ENCODE data around the gene FPR2.
"Not testable (repeated sequence)": the region's sequence is repeated elsewhere in the genome, so short reads cannot be mapped to it uniquely, and the experiment has no call there.

The FPR2 gene

GRCh38 chr19:51784922-51785690 lies 24.1 kb downstream of the FPR2 start:
- no peak for DNase-seq

DNA sequence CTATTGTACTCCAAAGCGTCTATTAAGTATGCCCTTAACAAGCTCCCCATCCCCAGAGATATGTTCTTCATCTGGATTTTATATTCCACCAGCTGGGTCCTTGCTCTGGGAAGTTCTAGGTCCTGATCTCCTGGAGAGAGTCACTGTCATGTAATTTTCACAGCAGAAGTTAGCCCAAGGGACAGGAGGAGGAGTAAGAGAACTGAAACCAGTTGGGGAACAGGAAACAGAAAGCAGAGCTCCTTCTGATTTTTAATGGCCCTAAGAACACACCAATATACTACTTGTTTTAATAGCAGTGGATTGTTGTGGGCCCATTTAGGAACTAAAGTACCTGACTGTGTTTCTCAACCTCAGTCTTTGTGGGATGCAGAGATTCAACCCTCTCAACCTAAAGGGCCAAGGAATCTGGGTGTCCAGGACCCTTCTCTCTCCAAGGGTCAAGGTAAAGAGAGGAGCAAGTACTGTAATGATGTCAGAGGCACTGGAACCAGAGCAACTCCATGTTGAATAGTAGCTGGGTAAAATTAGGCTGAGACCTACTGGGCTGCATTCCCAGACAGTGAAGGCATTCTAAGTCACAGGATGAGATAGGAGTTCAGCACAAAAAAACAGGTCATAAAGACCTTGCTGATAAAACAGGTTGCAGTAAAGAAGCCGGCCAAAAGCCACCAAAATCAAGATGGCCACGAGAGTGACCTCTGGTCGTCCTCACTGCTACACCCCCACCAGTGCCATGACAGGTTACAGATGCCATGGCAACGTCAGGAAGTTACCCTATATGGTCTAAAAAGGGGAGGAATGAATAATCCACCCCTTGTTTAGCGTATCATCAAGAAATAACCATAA lies 25.9 kb downstream of the FPR2 start:
- no peak for DNase-seq

GRCh38 chr19:51788029-51788428 lies 27.0 kb downstream of the FPR2 start:
- no peak for DNase-seq

DNA sequence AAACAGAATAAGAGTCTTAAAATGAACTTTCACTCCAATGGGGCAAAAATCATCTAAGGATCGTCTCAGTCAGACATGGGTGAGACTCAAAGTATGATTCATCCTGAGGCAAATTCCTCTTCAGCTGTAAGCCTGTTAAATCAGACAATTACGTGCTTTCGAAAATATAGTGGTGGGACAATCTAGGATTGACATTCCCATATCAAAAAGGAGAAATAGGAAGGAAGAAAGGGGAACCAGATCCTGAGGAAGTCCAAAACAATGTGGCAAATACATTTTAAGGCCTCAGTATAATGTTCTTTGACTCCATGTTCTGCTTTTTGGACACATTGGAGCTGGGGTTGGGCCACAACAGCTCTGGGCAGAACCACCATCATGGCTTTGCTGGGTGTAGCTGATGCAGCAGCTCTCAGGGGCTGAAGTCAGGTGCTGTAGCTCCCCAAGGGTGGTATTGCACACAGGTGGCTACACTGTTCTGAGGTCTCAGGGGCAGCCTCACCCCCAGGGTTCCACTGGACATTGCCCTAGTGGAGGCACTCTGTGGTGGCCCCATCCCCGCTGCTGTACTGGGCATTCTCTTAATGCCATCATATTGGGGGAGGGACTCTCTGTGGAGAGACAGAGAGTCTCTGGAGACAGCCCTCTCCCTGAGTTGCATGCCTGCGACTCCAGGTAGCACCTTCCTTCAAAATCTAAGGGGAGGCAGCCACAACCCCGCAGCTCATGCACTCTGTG lies 28.2 kb downstream of the FPR2 start:
- DNase-seq: no peak

DNA sequence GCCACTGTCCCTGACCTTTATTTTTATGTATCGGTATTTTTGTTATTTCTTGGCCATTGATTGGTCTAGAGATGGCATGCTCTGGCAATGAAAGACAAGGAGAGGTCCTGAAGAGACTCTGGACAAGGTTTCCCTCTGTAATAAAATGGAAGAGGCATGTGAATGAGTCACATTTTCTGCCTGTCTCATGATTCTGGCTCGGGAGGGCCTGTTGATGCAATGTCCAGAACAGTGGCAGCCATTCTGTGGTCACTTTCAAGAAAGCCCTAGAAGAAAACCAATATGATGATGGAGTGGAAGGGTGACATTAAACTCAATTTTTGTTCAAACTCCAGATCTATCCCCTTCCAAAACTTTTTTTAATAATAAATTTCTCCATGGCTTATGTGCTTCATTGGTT lies 32.0 kb downstream of the FPR2 start:
- no peak for DNase-seq

DNA sequence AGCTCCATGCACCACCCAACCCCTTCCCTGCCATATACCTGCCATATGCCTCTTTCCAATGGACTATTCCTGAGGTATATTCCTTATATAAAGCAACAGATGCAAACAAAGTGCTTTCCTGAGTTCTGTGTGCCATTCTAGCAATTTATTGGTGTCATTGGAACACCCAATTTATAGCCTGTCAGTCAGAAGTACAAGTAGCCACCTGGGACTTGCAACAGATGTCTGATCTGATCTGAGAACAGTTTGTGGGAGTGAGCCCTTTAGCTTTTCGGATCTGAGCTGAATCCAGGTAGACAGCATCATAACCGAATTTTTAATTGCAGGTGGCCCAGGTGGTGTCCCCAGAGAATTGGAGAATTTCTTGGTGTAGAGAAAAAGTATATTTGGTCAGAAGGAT lies 33.0 kb downstream of the FPR2 start:
- DNase-seq: no peak

- no peak for DNase-seq
Observed at GRCh38 chr19:51794885-51795490, 34.0 kb downstream of the FPR2 start, which contains the start of gene FPR3. Gene FPR3 (plus strand): TSS chr19:51795157. CDS start chr19:51823749, 28,592 bp downstream.

- DNase-seq: no peak
Observed at GRCh38 chr19:51796195-51796679, 35.3 kb downstream of the FPR2 start.

- DNase-seq: no peak
Observed at GRCh38 chr19:51797480-51797879, 36.5 kb downstream of the FPR2 start.

- no peak for DNase-seq
Observed at GRCh38 chr19:51798062-51798461, 37.1 kb downstream of the FPR2 start.

DNA sequence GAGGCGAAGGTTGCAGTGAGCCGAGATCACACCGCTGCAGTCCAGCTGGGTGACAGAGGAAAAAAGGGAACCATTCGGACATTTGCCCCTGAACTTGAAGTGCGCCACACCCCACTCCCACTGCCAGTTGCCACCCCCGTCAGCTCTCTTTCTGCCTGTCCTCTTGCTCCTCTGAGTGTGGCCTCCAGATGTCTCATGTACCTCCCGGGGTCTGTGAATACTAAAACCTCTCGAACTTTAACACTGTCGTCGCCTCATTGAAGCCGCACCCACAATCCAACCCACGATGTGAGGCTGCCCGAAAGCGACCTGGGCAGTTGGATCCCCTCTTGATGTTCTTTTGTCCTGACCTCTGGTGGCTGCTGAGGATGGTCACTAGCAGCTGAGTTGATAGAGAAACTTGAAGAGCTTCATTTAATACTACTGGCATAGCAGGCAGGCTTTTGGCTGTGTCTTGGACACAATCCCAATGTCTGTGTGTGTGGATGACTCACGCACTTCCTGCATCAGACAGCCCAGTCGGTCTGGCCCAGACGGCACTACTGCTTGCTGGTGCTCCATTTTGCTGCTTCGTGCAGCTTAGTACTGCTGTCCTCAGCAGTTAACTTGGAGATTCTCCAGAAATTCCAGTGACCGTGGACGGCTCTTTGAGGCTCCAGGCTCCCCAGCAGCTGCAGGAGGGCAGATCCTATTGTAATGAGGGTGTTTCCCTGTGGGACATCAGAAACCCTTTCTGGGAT lies 38.2 kb downstream of the FPR2 start:
- no peak for DNase-seq

- no peak for DNase-seq
Observed at GRCh38 chr19:51799774-51800472, 38.9 kb downstream of the FPR2 start.

GRCh38 chr19:51800473-51801244 lies 39.7 kb downstream of the FPR2 start:
- no peak for DNase-seq

GRCh38 chr19:51802775-51803174 lies 41.8 kb downstream of the FPR2 start:
- no peak for DNase-seq

DNA sequence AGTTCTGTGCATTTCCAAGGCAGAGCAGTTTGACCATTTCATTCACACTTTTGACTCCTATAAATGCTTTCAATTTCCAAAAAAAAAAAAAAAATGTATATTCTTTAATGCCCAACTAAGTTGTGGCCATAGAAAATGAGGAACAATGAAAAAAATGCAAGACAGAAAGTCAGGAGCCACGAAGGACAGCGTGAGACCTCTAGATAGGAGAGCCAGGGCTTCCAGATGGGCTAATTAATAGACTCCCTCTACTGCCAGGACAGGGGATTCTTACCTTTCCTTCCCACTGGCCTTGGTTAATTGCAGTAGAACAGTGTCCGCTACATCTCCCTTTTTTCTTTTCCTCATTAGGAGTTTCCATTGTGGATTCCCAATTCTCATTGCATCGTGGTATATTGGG lies 42.5 kb downstream of the FPR2 start:
- no peak for DNase-seq

- DNase-seq: no peak
Observed at GRCh38 chr19:51803967-51804366, 43.0 kb downstream of the FPR2 start.

DNA sequence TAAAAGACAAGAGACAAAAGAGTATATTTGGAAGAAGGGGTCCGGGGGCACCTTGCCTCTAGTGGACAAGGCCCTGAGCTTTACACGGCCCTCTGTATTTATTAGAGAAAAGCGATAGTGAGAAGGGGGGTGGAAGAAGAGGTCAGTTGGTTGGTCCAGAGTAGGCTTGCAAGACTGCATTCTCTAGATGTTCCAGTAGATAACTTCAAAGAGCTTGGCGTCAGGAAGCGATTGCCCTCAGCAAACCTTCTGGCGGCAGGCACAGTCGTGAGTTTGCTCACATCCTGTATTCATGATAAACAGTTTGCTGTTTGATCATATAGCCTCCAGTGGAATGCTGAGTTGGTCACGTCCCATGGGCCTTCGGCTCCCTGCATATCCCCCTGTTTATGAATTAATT lies 43.8 kb downstream of the FPR2 start:
- not testable (repeated sequence) for DNase-seq

- not testable (repeated sequence) for DNase-seq
Observed at GRCh38 chr19:51805396-51805795, 44.4 kb downstream of the FPR2 start.

DNA sequence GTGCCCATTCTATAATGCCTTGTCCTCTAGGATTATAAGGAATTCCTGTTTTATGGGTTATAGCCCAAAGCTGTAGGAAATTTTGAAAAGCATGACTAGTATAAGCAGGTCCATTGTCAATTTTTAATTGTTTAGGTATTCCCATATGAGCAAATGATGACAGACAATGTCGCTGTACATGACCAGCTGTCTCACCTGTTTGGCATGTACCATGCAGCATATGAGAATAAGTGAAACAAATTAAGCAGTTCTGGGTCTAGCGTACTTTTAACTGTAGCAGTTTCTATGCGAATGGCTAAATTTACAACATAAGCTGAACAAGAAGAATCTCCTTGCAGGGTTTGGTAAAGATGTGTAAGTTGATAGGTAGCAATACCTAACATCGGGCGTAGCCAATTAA lies 45.6 kb downstream of the FPR2 start:
- DNase-seq: not testable (repeated sequence)

DNA sequence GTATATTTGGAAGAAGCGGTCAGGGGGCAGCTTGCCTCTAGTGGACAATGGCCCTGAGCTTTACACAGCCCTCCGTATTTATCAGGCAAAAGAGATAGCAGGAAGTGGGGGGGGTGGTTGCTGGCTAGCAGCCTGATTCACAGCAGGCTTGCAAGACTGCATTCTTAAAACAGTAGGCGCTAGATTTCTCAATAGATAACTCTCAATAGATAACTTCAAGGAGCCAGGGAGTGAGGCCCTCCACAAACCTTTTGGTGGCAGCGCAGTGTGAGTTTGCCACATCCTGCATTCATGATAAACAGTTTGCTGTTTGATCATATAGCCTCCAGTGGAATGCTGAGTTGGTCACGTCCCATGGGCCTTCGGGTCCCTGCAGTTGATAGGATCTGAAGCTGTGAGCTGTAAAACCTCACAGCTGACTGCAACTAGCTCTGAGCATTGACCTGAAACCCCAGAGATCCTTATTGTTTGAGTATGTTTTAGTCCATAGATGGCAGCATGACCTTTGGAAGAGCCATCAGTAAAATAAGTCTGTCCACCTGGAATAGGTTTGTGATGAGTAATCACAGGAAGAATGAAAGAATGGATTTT lies 46.2 kb downstream of the FPR2 start:
- no peak for DNase-seq

Data from NCI-H1092 (cell line).